Parathyroid adenoma (tissue), 2 donors: Measurements from ENCODE around the gene WWC1.

Source experiments
- H2AFZ ChIP-seq: fragments of 300-600 bp; sonication (generic); one replicate; pipeline ENCODE4 v1.7.0; 2017; ENCODE audit warnings: antibody characterized with exemption, mild to moderate bottlenecking
- H3K27ac ChIP-seq: fragments of 300-600 bp; sonication (generic); one replicate; pipeline ENCODE4 v1.7.0; 2017
- H3K27me3 ChIP-seq: fragments of 300-600 bp; sonication (generic); one replicate; pipeline ENCODE4 v1.7.0; 2017; ENCODE audit warnings: low read length; ENCODE audit not compliant: control insufficient read depth, insufficient read depth
- H3K36me3 ChIP-seq: fragments of 300-600 bp; sonication (generic); one replicate; pipeline ENCODE4 v1.7.0; 2017; ENCODE audit warnings: low read length; ENCODE audit not compliant: control insufficient read depth, insufficient read depth
- H3K4me1 ChIP-seq: fragments of 300-600 bp; sonication (generic); one replicate; pipeline ENCODE4 v1.7.0; 2017; ENCODE audit warnings: control low read depth
- H3K4me2 ChIP-seq: fragments of 300-600 bp; sonication (generic); one replicate; pipeline ENCODE4 v1.7.0; 2017; ENCODE audit warnings: low read length
- H3K4me3 ChIP-seq: fragments of 300-600 bp; sonication (generic); one replicate; pipeline ENCODE4 v1.7.0; 2017; ENCODE audit warnings: low read depth, low read length
- H3K79me2 ChIP-seq: fragments of 300-600 bp; sonication (generic); one replicate; pipeline ENCODE4 v1.7.0; 2017; ENCODE audit warnings: control low read depth
- H3K9ac ChIP-seq: fragments of 300-600 bp; sonication (generic); one replicate; pipeline ENCODE4 v1.7.0; 2017; ENCODE audit warnings: mild to moderate bottlenecking
- H3K9me3 ChIP-seq: fragments of 300-600 bp; sonication (generic); one replicate; pipeline ENCODE4 v1.7.0; 2017; ENCODE audit warnings: low read length; ENCODE audit not compliant: control insufficient read depth
- CTCF ChIP-seq: fragments of 300-600 bp; sonication (generic); IDR thresholded peaks from one replicate; pipeline ENCODE4 v1.7.0; 2017; ENCODE audit warnings: antibody characterized with exemption, mild to moderate bottlenecking
- donor health status: primary hyperparathyroidism.

WWC1 gene

GRCh38 chr5:168360521-168361285 lies 69.3 kb downstream of the WWC1 start:
- H3K4me2 ChIP-seq: no peak overlapping the region
- H3K4me3 ChIP-seq: no peak overlapping the region
- no peaks in the 10 kb centered on the region for H3K36me3 ChIP-seq
- H3K9ac ChIP-seq: no peak overlapping the region
- H3K79me2 ChIP-seq: no peaks in the 10 kb centered on the region
- H3K27ac ChIP-seq: no peak overlapping the region
- no peak overlapping the region for H2AFZ ChIP-seq
- H3K4me1 ChIP-seq: peaks cover 5% of the 10 kb centered on the region
- TF ChIP-seq CTCF: no peak
- H3K27me3 ChIP-seq: no peaks in the 10 kb centered on the region
- no peaks in the 10 kb centered on the region for H3K9me3 ChIP-seq

- Histone ChIP-seq H3K9ac (no peak overlapping the region), H3K4me1 (peaks cover 5% of the 10 kb centered on the region), H2AFZ (no peak overlapping the region), H3K79me2 (no peaks in the 10 kb centered on the region), H3K36me3 (no peaks in the 10 kb centered on the region), H3K9me3 (no peaks in the 10 kb centered on the region), H3K27me3 (no peaks in the 10 kb centered on the region), H3K4me3 (no peak overlapping the region), H3K27ac (no peak overlapping the region), H3K4me2 (no peak overlapping the region)
- no peak for TF ChIP-seq CTCF
These were observed 70.8 kb downstream of the WWC1 start for GRCh38 chr5:168362097-168362885.

GRCh38 chr5:168364151-168364661 lies 72.8 kb downstream of the WWC1 start:
- Histone ChIP-seq H3K4me3 (no peak overlapping the region), H3K4me1 (peaks cover 5% of the 10 kb centered on the region), H3K9me3 (no peaks in the 10 kb centered on the region), H3K27ac (no peak overlapping the region), H2AFZ (no peak overlapping the region), H3K79me2 (peaks cover 1% of the 10 kb centered on the region), H3K4me2 (no peak overlapping the region), H3K9ac (no peak overlapping the region), H3K27me3 (no peaks in the 10 kb centered on the region), H3K36me3 (no peaks in the 10 kb centered on the region)
- no peak for TF ChIP-seq CTCF

GRCh38 chr5:168364750-168365550 lies 73.5 kb downstream of the WWC1 start:
- H3K4me1 ChIP-seq: peaks cover 5% of the 10 kb centered on the region
- H3K9ac ChIP-seq: no peak overlapping the region
- H3K27me3 ChIP-seq: no peaks in the 10 kb centered on the region
- no peak overlapping the region for H3K4me3 ChIP-seq
- TF ChIP-seq CTCF: no peak
- H3K9me3 ChIP-seq: no peaks in the 10 kb centered on the region
- H3K27ac ChIP-seq: no peak overlapping the region
- no peaks in the 10 kb centered on the region for H3K36me3 ChIP-seq
- peaks cover 5% of the 10 kb centered on the region for H3K79me2 ChIP-seq
- H3K4me2 ChIP-seq: no peak overlapping the region
- peak overlapping the region; percentile 23 for H2AFZ ChIP-seq
